ENCODE results near the gene GYG2. TPM values are rescaled to one million over a fixed set of nuclear protein-coding genes. Genes with fewer than 3 reads are reported as not detected.
"Not testable (repeated sequence)": the region's sequence is repeated elsewhere in the genome, so short reads cannot be mapped to it uniquely, and the experiment has no call there.

Gene GYG2
- total RNA-seq (2012; rRNA removed): 0.51 and 1.5 TPM in 2 replicates

- Histone ChIP-seq H3K36me3 (ENCODE audit: insufficient read depth, low read length) (no peaks in the 10 kb centered on the region), H3K4me3 (ENCODE audit: low read length) (peak within 1 kb of the TSS; percentile 54)
Observed at GRCh38 chrX:2828344-2828958, at the start of gene GYG2. GYG2 (plus strand) TSS chrX:2828930; CDS start chrX:2830189, 1,259 bp downstream.

GRCh38 chrX:2780472-2781225 is 48.1 kb upstream of the GYG2 start:
- H3K27me3 ChIP-seq (ENCODE audit: control insufficient read depth, insufficient read depth, low read length): peaks cover 29% of the 10 kb centered on the region
- H3K9ac ChIP-seq (ENCODE audit: low read depth, low read length); H3K9me3 ChIP-seq (replicated peaks; ENCODE audit: low read length); H3K4me3 ChIP-seq (ENCODE audit: low read length); H3K4me2 ChIP-seq (ENCODE audit: low read length); H3K36me3 ChIP-seq (ENCODE audit: insufficient read depth, low read length); H3K4me1 ChIP-seq (ENCODE audit: control insufficient read depth, insufficient read depth, low read length): not testable (repeated sequence)

More at GRCh38 chrX:2828344-2828958, at the start of gene GYG2:
- no peaks in the 10 kb centered on the region for H3K4me1 ChIP-seq (ENCODE audit: control insufficient read depth, insufficient read depth, low read length)
- H3K27me3 ChIP-seq (ENCODE audit: control insufficient read depth, insufficient read depth, low read length): peaks cover 51% of the 10 kb centered on the region
- no peak within 1 kb of the TSS for H3K9ac ChIP-seq (ENCODE audit: low read depth, low read length)
- H3K4me2 ChIP-seq (ENCODE audit: low read length): peak within 1 kb of the TSS; percentile 33
- H3K9me3 ChIP-seq (replicated peaks; ENCODE audit: low read length): no peaks in the 10 kb centered on the region

- H3K4me3 ChIP-seq (ENCODE audit: low read length): no peak overlapping the region
Observed at GRCh38 chrX:2781226-2781571, 47.5 kb upstream of the GYG2 start.

GRCh38 chrX:2781698-2782097 is 47.0 kb upstream of the GYG2 start:
- no peaks in the 10 kb centered on the region for H3K9me3 ChIP-seq (replicated peaks; ENCODE audit: low read length)
- no peak overlapping the region for H3K4me3 ChIP-seq (ENCODE audit: low read length)
- H3K27me3 ChIP-seq (ENCODE audit: control insufficient read depth, insufficient read depth, low read length): peaks cover 29% of the 10 kb centered on the region
- H3K4me2 ChIP-seq (ENCODE audit: low read length): no peak overlapping the region
- H3K36me3 ChIP-seq (ENCODE audit: insufficient read depth, low read length): no peaks in the 10 kb centered on the region
- no peak overlapping the region for H3K9ac ChIP-seq (ENCODE audit: low read depth, low read length)
- H3K4me1 ChIP-seq (ENCODE audit: control insufficient read depth, insufficient read depth, low read length): no peaks in the 10 kb centered on the region

More at GRCh38 chrX:2781226-2781571, 47.5 kb upstream of the GYG2 start:
- no peak overlapping the region for H3K4me2 ChIP-seq (ENCODE audit: low read length)
- no peaks in the 10 kb centered on the region for H3K4me1 ChIP-seq (ENCODE audit: control insufficient read depth, insufficient read depth, low read length)
- H3K27me3 ChIP-seq (ENCODE audit: control insufficient read depth, insufficient read depth, low read length): peaks cover 29% of the 10 kb centered on the region
- no peaks in the 10 kb centered on the region for H3K9me3 ChIP-seq (replicated peaks; ENCODE audit: low read length)
- H3K36me3 ChIP-seq (ENCODE audit: insufficient read depth, low read length): no peaks in the 10 kb centered on the region
- H3K9ac ChIP-seq (ENCODE audit: low read depth, low read length): no peak overlapping the region

- no peaks in the 10 kb centered on the region for H3K36me3 ChIP-seq (ENCODE audit: insufficient read depth, low read length)
- no peak overlapping the region for H3K4me3 ChIP-seq (ENCODE audit: low read length)
- no peak overlapping the region for H3K4me2 ChIP-seq (ENCODE audit: low read length)
- H3K9me3 ChIP-seq (replicated peaks; ENCODE audit: low read length): no peaks in the 10 kb centered on the region
- H3K4me1 ChIP-seq (ENCODE audit: control insufficient read depth, insufficient read depth, low read length): no peaks in the 10 kb centered on the region
- H3K9ac ChIP-seq (ENCODE audit: low read depth, low read length): no peak overlapping the region
- H3K27me3 ChIP-seq (ENCODE audit: control insufficient read depth, insufficient read depth, low read length): peaks cover 29% of the 10 kb centered on the region
Observed at GRCh38 chrX:2782171-2782570, 46.6 kb upstream of the GYG2 start.

GRCh38 chrX:2782778-2783177 is 46.0 kb upstream of the GYG2 start:
- Histone ChIP-seq H3K36me3 (ENCODE audit: insufficient read depth, low read length) (no peaks in the 10 kb centered on the region), H3K9ac (ENCODE audit: low read depth, low read length) (no peak overlapping the region), H3K27me3 (ENCODE audit: control insufficient read depth, insufficient read depth, low read length) (peaks cover 29% of the 10 kb centered on the region), H3K4me2 (ENCODE audit: low read length) (no peak overlapping the region), H3K4me3 (ENCODE audit: low read length) (no peak overlapping the region), H3K4me1 (ENCODE audit: control insufficient read depth, insufficient read depth, low read length) (no peaks in the 10 kb centered on the region), H3K9me3 (replicated peaks; ENCODE audit: low read length) (no peaks in the 10 kb centered on the region)

- Histone ChIP-seq H3K27me3 (ENCODE audit: control insufficient read depth, insufficient read depth, low read length) (peaks cover 23% of the 10 kb centered on the region), H3K4me2 (ENCODE audit: low read length) (no peak overlapping the region), H3K4me1 (ENCODE audit: control insufficient read depth, insufficient read depth, low read length) (no peaks in the 10 kb centered on the region), H3K9ac (ENCODE audit: low read depth, low read length) (no peak overlapping the region), H3K36me3 (ENCODE audit: insufficient read depth, low read length) (no peaks in the 10 kb centered on the region), H3K4me3 (ENCODE audit: low read length) (no peak overlapping the region), H3K9me3 (replicated peaks; ENCODE audit: low read length) (no peaks in the 10 kb centered on the region)
Observed at GRCh38 chrX:2784026-2784425, 44.7 kb upstream of the GYG2 start.

- H3K4me3 ChIP-seq (ENCODE audit: low read length): no peak overlapping the region
- no peaks in the 10 kb centered on the region for H3K4me1 ChIP-seq (ENCODE audit: control insufficient read depth, insufficient read depth, low read length)
- H3K27me3 ChIP-seq (ENCODE audit: control insufficient read depth, insufficient read depth, low read length): peaks cover 23% of the 10 kb centered on the region
- no peaks in the 10 kb centered on the region for H3K36me3 ChIP-seq (ENCODE audit: insufficient read depth, low read length)
- no peak overlapping the region for H3K9ac ChIP-seq (ENCODE audit: low read depth, low read length)
- no peak overlapping the region for H3K4me2 ChIP-seq (ENCODE audit: low read length)
- no peaks in the 10 kb centered on the region for H3K9me3 ChIP-seq (replicated peaks; ENCODE audit: low read length)
Observed at GRCh38 chrX:2785538-2785937, 43.2 kb upstream of the GYG2 start.

GRCh38 chrX:2788980-2789379 is 39.8 kb upstream of the GYG2 start:
- Histone ChIP-seq H3K4me2 (ENCODE audit: low read length) (no peak overlapping the region), H3K9me3 (replicated peaks; ENCODE audit: low read length) (no peaks in the 10 kb centered on the region), H3K4me1 (ENCODE audit: control insufficient read depth, insufficient read depth, low read length) (no peaks in the 10 kb centered on the region), H3K9ac (ENCODE audit: low read depth, low read length) (no peak overlapping the region), H3K4me3 (ENCODE audit: low read length) (no peak overlapping the region), H3K27me3 (ENCODE audit: control insufficient read depth, insufficient read depth, low read length) (peaks cover 21% of the 10 kb centered on the region), H3K36me3 (ENCODE audit: insufficient read depth, low read length) (no peaks in the 10 kb centered on the region)

GRCh38 chrX:2789569-2789968 is 39.2 kb upstream of the GYG2 start:
- Histone ChIP-seq H3K9me3 (replicated peaks; ENCODE audit: low read length) (no peaks in the 10 kb centered on the region), H3K36me3 (ENCODE audit: insufficient read depth, low read length) (no peaks in the 10 kb centered on the region), H3K4me3 (ENCODE audit: low read length) (no peak overlapping the region), H3K27me3 (ENCODE audit: control insufficient read depth, insufficient read depth, low read length) (peaks cover 23% of the 10 kb centered on the region), H3K9ac (ENCODE audit: low read depth, low read length) (no peak overlapping the region), H3K4me2 (ENCODE audit: low read length) (no peak overlapping the region), H3K4me1 (ENCODE audit: control insufficient read depth, insufficient read depth, low read length) (no peaks in the 10 kb centered on the region)

GRCh38 chrX:2793752-2794151 is 35.0 kb upstream of the GYG2 start:
- H3K36me3 ChIP-seq (ENCODE audit: insufficient read depth, low read length): no peaks in the 10 kb centered on the region
- no peak overlapping the region for H3K4me3 ChIP-seq (ENCODE audit: low read length)
- H3K9ac ChIP-seq (ENCODE audit: low read depth, low read length): no peak overlapping the region
- no peak overlapping the region for H3K4me2 ChIP-seq (ENCODE audit: low read length)
- no peaks in the 10 kb centered on the region for H3K9me3 ChIP-seq (replicated peaks; ENCODE audit: low read length)
- H3K27me3 ChIP-seq (ENCODE audit: control insufficient read depth, insufficient read depth, low read length): peaks cover 19% of the 10 kb centered on the region
- no peaks in the 10 kb centered on the region for H3K4me1 ChIP-seq (ENCODE audit: control insufficient read depth, insufficient read depth, low read length)

- Histone ChIP-seq H3K9me3 (replicated peaks; ENCODE audit: low read length) (no peaks in the 10 kb centered on the region), H3K4me3 (ENCODE audit: low read length) (no peak overlapping the region), H3K4me1 (ENCODE audit: control insufficient read depth, insufficient read depth, low read length) (no peaks in the 10 kb centered on the region), H3K27me3 (ENCODE audit: control insufficient read depth, insufficient read depth, low read length) (peaks cover 19% of the 10 kb centered on the region), H3K36me3 (ENCODE audit: insufficient read depth, low read length) (no peaks in the 10 kb centered on the region), H3K4me2 (ENCODE audit: low read length) (no peak overlapping the region), H3K9ac (ENCODE audit: low read depth, low read length) (no peak overlapping the region)
Observed at GRCh38 chrX:2794336-2794735, 34.4 kb upstream of the GYG2 start.

All from skeletal muscle satellite cell (primary cell).